Activated CD8-positive, alpha-beta memory T cell treated with anti-CD3 and anti-CD28 coated beads for 24 hours (primary cell): ENCODE results near the gene MGAT3.

Source experiments
- DNase-seq: peaks from one replicate; pipeline ENCODE4 v3.0.0-alpha.2; 2020

Gene MGAT3

GRCh38 chr22:39473851-39474250, 17.0 kb downstream of the MGAT3 start:
- no peak for DNase-seq

- no peak for DNase-seq
Observed at GRCh38 chr22:39474351-39475111, 17.7 kb downstream of the MGAT3 start.

- DNase-seq: no peak
Observed at GRCh38 chr22:39475337-39475736, 18.5 kb downstream of the MGAT3 start.

- no peak for DNase-seq
Observed at GRCh38 chr22:39475902-39476301, 19.1 kb downstream of the MGAT3 start.

- DNase-seq: no peak
Observed at GRCh38 chr22:39476664-39477063, 19.9 kb downstream of the MGAT3 start.

- DNase-seq: no peak
Observed at GRCh38 chr22:39477542-39477941, 20.7 kb downstream of the MGAT3 start.

- no peak for DNase-seq
Observed at GRCh38 chr22:39478441-39478850, 21.6 kb downstream of the MGAT3 start.

GRCh38 chr22:39479254-39479653, 22.4 kb downstream of the MGAT3 start:
- DNase-seq: no peak

- no peak for DNase-seq
Observed at GRCh38 chr22:39480557-39480956, 23.7 kb downstream of the MGAT3 start.

- DNase-seq: no peak
Observed at GRCh38 chr22:39481054-39481453, 24.2 kb downstream of the MGAT3 start.

GRCh38 chr22:39481595-39481994, 24.8 kb downstream of the MGAT3 start:
- no peak for DNase-seq

- DNase-seq: no peak
Observed at GRCh38 chr22:39482768-39483167, 26.0 kb downstream of the MGAT3 start.

GRCh38 chr22:39486951-39487825, 30.4 kb downstream of the MGAT3 start:
- DNase-seq: no peak

- no peak for DNase-seq
Observed at GRCh38 chr22:39487826-39488520, 31.2 kb downstream of the MGAT3 start.

GRCh38 chr22:39488563-39489083, 31.8 kb downstream of the MGAT3 start:
- no peak for DNase-seq

GRCh38 chr22:39489094-39490068, 32.6 kb downstream of the MGAT3 start:
- no peak for DNase-seq

- DNase-seq: peak; percentile 85
Observed at GRCh38 chr22:39490135-39490798, 33.5 kb downstream of the MGAT3 start.

- DNase-seq: no peak
Observed at GRCh38 chr22:39490966-39491680, 34.3 kb downstream of the MGAT3 start.

GRCh38 chr22:39491696-39492095, 34.9 kb downstream of the MGAT3 start:
- DNase-seq: no peak

- DNase-seq: no peak
Observed at GRCh38 chr22:39492186-39492585, 35.4 kb downstream of the MGAT3 start.

- no peak for DNase-seq
Observed at GRCh38 chr22:39493759-39494158, 36.9 kb downstream of the MGAT3 start.
